GM21515 (cell line): ENCODE results near the gene FUT3.

ENCODE experiments used
- ATAC-seq: cut with Tn5 transposase; IDR thresholded peaks from one replicate; pipeline ENCODE4 v1.9.1; 2021; ENCODE audit not compliant: unreplicated experiment

The FUT3 gene

DNA sequence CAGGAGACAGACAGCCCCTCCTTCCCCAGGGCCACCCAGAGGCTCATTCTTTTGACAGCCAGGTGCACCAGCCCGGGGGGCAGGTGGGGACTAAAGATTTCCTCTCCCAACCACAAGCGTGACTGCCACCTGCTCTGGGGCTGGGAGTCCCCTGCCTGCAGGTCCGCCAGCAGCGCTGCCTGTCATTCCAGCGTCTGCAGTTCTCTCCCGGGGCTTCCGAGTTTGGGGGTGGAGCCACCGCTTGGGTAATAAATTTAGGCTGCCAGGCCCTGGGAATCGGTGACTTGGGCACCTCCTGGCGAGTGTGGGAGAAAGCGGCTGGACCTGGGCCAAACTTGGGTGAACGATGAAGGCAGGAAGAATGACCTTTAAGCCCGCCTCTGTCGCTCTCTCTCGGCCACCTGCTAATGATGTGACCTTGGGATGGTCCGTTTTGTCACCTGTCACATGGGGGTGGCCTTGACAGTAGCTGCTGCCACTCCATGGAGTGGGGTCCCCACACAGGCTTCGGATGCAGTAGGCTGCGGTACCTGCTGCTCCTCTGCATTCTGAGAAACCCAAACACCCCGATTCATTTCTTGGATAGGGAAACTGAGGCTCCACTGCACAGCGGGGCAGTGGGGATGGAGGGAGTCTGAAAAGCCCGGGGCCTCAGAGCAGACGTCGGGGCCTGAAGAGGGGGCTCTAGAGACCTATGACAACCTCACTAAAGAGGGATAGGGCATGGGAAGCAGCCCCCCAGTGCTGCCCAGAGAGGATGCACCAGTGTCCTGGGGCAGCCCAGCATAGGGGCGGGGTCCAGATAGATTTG is 24.5 kb downstream of the FUT3 start:
- ATAC-seq, result no peak

DNA sequence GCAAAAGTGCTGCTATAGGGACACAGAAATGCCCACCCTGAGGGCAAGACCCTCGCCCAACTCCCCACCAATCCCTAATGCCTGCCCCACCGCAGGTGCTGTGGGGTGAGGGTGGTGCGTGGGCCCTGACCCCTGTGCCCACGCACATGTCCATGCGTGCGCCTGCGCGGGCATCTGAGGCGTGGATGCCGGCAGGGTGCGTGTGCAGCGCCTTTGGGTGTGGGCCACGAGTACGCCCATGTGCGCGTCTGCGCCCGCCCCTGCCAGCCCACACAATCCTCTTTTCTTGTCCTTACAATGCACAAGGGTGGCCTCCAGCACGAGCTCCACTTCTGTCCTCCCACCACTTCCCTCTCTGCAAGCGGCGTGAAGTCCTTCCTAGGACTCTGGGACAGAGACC is 26.1 kb downstream of the FUT3 start:
- no peak for ATAC-seq

DNA sequence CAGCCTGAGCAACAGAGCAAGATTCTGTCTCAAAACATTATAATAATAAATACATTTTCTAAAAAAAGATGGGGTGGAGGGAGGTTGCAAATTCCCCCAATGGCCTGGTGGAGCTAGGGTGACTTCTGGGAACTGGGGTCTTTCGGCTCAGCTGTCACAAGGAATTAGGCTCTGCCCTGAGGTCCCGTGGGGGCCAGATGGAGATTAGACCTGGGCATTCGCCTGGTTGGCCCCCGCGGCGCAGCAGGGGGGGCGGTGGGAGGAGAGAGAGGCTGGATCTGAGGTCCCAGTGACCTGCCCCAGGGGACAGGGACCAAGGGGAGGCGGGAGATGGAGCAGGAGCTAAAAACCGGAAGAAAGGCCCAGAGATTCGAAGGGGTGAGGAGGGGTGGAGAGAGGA is 26.5 kb downstream of the FUT3 start:
- no peak for ATAC-seq

- no peak for ATAC-seq
Observed at GRCh38 chr19:5823579-5824281, 27.5 kb downstream of the FUT3 start.

DNA sequence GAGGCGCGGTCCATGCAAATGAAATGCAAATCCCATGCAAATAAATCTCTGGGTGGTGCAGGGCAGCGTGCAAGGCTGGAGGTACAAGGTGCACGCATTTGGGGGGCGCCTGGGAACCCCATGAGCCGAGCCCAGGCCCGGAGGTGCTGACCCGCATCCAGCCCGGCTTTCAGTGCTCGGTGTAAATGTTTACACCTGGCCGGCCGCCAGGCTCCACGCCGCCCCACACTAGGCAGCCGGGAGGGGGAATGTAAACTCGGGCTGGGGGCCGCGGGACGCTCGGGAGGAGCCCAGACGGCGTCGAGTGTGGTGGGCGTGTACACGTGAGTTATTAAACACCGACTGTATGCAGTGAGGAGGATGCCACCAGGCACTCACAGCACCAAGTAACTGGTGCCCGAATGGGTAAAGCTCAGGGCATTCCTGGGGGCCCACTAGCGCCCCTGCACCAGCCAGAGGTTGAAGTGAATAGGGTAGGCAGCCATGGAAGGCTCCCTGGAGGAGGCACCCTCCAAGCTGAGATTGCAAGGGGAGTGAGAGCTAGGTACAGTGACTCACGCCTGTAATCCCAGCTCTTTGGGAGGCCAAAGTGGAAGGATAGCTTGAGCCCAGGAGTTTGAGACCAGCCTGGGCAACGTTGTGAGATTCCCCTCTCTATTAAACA is 28.9 kb downstream of the FUT3 start:
- ATAC-seq, result no peak

DNA sequence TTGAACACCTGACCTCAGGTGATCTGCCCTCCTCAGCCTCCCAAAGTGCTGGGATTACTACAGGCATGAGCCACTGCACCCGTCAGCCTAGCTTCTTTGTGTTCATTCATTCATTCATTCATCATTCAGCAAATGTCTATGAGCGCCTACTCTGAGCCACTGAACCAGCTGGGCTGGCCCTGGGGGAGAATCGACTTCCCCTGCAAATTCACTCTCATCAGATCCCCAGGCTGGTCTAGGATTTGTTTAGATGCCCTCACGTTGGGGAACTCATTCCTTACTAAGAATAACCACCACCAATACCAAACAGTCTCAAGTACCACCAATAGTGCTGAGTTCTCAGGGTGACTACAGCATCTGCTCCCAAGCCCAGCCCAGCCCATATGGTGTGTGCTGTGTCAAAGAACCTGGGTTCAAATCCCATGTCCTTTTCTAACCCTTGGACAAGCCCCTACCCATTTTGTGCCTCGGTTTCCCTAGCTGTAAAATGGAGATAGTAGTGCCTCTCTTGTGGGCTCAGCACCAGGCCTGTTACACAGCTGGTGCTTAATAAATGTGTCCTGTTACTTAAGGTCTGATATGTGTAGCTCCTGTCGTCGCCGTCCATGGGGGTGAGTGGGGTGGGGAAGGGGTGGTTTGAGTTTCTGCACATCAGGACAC is 29.6 kb downstream of the FUT3 start:
- ATAC-seq, result no peak

DNA sequence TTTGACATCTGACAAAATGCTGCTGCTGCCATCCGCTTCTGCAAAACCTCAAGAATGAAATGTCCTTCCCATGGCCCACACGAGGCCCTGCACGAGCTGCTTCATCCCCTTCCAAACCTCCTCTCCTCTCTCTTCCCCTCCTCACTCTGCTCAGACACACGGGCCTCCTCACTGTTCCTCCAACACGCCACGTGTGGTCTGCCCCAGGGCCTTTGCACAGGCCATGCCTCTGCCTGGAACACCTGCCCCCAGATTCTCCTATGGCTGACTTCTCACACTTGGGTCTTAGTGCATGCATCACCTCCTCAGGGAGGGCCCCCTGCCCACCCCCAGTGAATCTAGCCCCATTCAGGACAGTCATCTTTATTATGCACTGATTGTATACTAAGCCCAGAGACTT is 30.5 kb downstream of the FUT3 start:
- no peak for ATAC-seq

- no peak for ATAC-seq
Observed at GRCh38 chr19:5818594-5818993, 32.7 kb downstream of the FUT3 start.

DNA sequence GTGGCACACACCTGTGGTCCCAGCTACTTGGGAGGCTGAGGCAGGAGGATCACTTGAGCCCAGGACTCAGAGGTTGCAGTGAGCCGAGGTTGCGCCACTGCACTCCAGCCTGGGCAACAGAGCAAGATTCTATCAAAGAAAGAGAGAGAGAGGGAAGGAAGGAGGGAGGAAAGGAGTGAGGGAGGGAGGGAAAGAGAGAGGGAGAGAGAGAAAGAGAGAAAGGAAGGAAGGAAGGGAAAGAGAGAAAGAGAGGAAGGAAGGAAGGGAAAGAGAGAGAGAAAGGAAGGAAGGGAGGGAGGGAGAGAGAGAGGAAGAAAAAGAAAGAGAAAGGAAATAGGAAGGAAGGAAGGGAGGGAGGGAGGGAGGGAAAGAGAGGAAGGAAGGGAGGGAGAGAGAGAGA is 34.0 kb downstream of the FUT3 start:
- no peak for ATAC-seq

GRCh38 chr19:5814852-5815246 is 36.4 kb downstream of the FUT3 start:
- ATAC-seq, result no peak

DNA sequence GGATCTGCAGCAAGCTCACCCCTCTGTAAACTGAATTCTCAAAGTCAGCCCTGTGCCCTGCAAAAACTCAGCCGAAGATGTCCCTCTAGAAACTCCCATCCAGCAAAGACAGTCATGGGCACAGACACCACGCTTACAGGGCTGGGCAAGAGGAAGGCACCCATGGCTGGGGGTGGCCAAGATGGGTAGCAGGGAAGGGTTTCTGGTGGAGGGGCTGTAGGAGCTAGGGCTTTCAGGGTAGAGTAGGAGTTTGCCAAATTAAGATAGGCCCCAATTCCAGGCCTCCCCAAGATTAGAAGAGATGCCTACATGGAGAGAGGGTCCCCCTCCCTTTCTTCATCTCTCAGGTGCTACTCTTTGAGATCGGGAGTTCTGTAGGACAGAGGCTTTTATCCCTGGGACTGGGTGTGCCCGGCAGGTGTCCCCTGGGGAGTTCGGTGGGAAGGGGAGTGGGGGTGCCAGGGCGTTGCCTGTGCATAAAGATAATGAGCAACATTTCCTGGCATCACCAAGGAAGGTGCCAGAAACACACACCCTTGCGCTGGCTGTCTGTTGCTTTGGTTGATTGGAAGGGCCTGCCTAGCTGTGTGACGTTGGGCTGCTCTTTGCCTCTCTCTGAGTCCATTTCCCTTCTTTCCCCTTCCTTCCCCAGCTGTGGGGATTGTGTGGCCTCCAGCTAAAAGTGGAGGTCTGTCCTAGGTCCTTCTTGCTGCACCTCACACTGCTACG is 37.0 kb downstream of the FUT3 start:
- no peak for ATAC-seq

- ATAC-seq, result no peak
Observed at GRCh38 chr19:5811117-5811516, 40.1 kb downstream of the FUT3 start.

DNA sequence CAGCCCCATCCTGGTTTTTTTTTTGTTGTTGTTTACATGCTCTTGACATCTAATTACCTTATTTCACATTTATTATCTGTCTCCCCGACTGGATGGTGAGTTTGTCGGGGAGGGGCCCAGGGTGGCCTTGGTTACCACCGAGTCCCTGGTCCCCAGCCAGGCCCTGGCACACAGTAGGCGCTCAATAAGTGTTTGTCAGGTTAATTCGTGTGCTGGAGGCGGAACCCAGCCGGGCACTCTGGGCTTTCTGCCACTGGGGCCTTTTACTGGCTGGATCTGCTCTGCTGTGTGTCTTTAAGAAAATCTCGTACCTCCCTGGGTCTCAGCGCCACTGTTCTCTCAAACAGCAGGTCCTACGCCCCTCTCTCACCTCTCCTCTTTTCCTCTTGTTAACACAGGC is 41.8 kb downstream of the FUT3 start:
- no peak for ATAC-seq

DNA sequence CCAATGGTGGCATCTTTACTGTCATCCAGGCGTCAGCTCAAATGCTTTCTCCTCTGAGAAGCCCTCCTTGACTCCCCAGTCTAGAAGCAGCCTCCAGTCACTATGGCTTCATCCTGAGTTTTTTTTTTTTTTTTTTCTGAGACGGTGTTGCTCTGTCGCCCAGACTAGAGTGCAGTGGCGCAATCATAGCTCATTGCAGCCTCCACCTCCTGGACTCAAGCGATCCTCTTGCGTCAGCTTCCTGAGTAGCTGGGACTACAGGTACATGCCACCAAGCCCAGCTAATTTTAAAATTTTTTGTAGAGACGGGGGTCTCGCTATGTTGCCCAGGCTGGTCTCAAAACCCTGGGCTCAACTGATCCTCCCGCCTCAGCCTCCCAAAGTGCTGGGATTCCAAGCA is 42.2 kb downstream of the FUT3 start:
- no peak for ATAC-seq

- ATAC-seq, result no peak
Observed at GRCh38 chr19:5808120-5808816, 43.0 kb downstream of the FUT3 start.

- no peak for ATAC-seq
Observed at GRCh38 chr19:5806905-5807304, 44.3 kb downstream of the FUT3 start.

DNA sequence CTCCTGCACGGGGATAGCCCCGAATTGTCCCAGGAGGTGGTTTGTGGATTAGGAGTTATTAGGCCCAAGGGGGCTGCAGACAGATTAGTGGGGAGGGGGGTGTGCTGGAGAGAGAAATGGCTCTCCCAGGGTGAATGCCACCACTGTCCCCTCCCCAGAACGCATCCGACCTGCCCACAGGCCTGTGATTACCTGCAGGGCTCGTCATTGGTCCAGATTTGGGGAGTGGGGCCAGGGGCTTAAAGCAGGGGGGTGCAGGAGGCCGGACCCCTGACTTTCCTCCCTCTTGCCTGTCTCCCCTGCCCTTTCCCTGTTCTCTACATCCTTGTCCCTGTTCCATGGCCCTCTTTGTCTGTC is 45.1 kb downstream of the FUT3 start:
- no peak for ATAC-seq

DNA sequence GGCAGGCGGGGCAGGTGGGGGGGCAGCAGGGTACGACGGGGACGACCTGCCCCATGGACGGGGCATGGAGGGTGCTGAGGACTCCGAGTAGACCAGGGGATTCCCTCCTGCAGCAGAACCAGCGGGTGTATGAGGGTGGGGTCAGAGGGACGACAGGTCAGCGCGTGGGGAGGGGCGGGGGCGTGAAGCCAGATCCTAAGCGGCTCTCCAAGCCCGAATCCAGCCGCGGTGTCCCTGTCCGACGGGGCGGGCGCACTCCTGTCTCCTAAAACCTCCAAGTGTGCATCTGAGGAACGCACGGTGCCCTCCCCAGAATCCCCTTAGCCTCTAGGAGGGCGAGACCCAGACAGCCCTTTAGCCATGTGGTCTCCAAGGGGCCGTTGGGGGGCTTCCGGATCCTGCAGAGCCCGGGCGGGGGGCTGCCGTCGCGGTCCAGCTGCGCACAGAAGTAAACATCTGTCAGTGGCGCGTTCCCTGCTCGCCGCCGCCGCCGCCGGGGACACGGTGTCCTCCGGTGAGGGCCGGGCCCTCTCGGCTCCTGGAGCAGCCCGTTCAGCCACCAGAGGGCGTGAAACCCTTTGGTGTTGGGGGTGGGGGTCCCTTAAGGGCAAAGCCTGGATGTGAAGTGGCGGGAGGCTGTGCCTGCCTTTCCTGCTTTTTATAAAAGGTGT is 45.7 kb downstream of the FUT3 start:
- no peak for ATAC-seq

GRCh38 chr19:5804516-5805461 is 46.5 kb downstream of the FUT3 start, which contains the start of gene NRTN:
NRTN (plus strand) TSS chr19:5805067; CDS start chr19:5824166, 19,099 bp downstream.
- ATAC-seq, result no peak
